Astrocyte (in vitro differentiated cells and primary cell): Measurements from ENCODE around the gene ANKRD40CL. TPM values are rescaled to one million over a fixed set of nuclear protein-coding genes. Genes with fewer than 3 reads are reported as not detected.

ENCODE experiments used
- DNase-seq: peaks from one replicate; pipeline ENCODE4 v3.0.0-alpha.2; 2010; ENCODE audit warnings: low read depth
- FAIRE-seq: peaks from 2 replicates; lab custom pipeline; 2011; peaks lifted over from hg19 to GRCh38; lab: Jason Lieb, UNC
- H2AFZ ChIP-seq: 2 replicates; pipeline ENCODE4 v1.6.0; 2012; ENCODE audit warnings: low read depth, low read length, inconsistent platforms
- H3K27ac ChIP-seq: 2 replicates; pipeline ENCODE4 v1.5.1; 2011; ENCODE audit warnings: low read depth, low read length, inconsistent platforms
- H3K27me3 ChIP-seq: 2 replicates; pipeline ENCODE4 v1.6.0; 2011; ENCODE audit warnings: low read length, inconsistent platforms; ENCODE audit not compliant: insufficient read depth
- H3K36me3 ChIP-seq: 2 replicates; pipeline ENCODE4 v1.5.1; 2011; ENCODE audit warnings: low read length, inconsistent platforms; ENCODE audit not compliant: insufficient read depth
- H3K4me1 ChIP-seq: 2 replicates; pipeline ENCODE4 v1.5.1; 2011; ENCODE audit warnings: low read length, inconsistent platforms; ENCODE audit not compliant: insufficient read depth
- H3K4me2 ChIP-seq: 2 replicates; pipeline ENCODE4 v1.6.0; 2012; ENCODE audit warnings: low read length, inconsistent platforms
- H3K4me3 ChIP-seq: 2 replicates; pipeline ENCODE4 v1.5.1; 2011; ENCODE audit warnings: low read depth, mild to moderate bottlenecking, low read length, inconsistent platforms; ENCODE audit not compliant: insufficient read depth
- H3K79me2 ChIP-seq: 2 replicates; pipeline ENCODE4 v1.6.0; 2012; ENCODE audit warnings: mild to moderate bottlenecking, low read length, inconsistent platforms; ENCODE audit not compliant: insufficient read depth
- H3K9ac ChIP-seq: 2 replicates; pipeline ENCODE4 v1.6.0; 2012; ENCODE audit warnings: mild to moderate bottlenecking, low read length, inconsistent platforms
- H3K9me3 ChIP-seq: 2 replicates; pipeline ENCODE4 v1.5.1; 2012; ENCODE audit warnings: low read depth, mild to moderate bottlenecking, low read length, inconsistent platforms; ENCODE audit not compliant: insufficient read depth
- H4K20me1 ChIP-seq: 2 replicates; pipeline ENCODE4 v1.6.0; 2012; ENCODE audit warnings: low read length, inconsistent platforms; ENCODE audit not compliant: insufficient read depth
- H3K27ac Mint-ChIP-seq: one replicate; pipeline ENCODE4 v1.8.0; 2021; ENCODE audit warnings: mild to moderate bottlenecking, mixed read lengths; ENCODE audit not compliant: unreplicated experiment
- H3K27me3 Mint-ChIP-seq: one replicate; pipeline ENCODE4 v1.8.0; 2021; ENCODE audit warnings: low read depth, mixed read lengths; ENCODE audit not compliant: unreplicated experiment
- H3K36me3 Mint-ChIP-seq: one replicate; pipeline ENCODE4 v1.8.0; 2021; ENCODE audit warnings: low read depth, mixed read lengths; ENCODE audit not compliant: unreplicated experiment
- H3K4me1 Mint-ChIP-seq: one replicate; pipeline ENCODE4 v1.8.0; 2021; ENCODE audit warnings: low read depth, mixed read lengths; ENCODE audit not compliant: unreplicated experiment
- H3K4me3 Mint-ChIP-seq: one replicate; pipeline ENCODE4 v1.8.0; 2021; ENCODE audit warnings: mild to moderate bottlenecking, moderate library complexity, mixed read lengths; ENCODE audit not compliant: unreplicated experiment
- H3K9me3 Mint-ChIP-seq: one replicate; pipeline ENCODE4 v1.8.0; 2021; ENCODE audit warnings: mild to moderate bottlenecking, mixed read lengths; ENCODE audit not compliant: unreplicated experiment
- EZH2 ChIP-seq: IDR thresholded peaks from 2 replicates; pipeline ENCODE4 v1.6.1; 2012; ENCODE audit warnings: mild to moderate bottlenecking, low read length, inconsistent platforms; ENCODE audit not compliant: insufficient read depth
- total RNA-seq: library from RNA; stranded (reverse); gene quantifications from 2 replicates; pipeline ENCODE4 v1.2.1, GENCODE V29; 2021
- TF ChIP-seq, protein P1 (sequence below): IDR thresholded peaks from 2 replicates; pipeline ENCODE4 v1.5.1; 2011; ENCODE audit warnings: low read depth, mild to moderate bottlenecking, inconsistent platforms, low read length, moderate library complexity; ENCODE audit not compliant: insufficient read depth

ANKRD40CL gene
- total RNA-seq, 1 donor from 2014 or later: not detected

DNA sequence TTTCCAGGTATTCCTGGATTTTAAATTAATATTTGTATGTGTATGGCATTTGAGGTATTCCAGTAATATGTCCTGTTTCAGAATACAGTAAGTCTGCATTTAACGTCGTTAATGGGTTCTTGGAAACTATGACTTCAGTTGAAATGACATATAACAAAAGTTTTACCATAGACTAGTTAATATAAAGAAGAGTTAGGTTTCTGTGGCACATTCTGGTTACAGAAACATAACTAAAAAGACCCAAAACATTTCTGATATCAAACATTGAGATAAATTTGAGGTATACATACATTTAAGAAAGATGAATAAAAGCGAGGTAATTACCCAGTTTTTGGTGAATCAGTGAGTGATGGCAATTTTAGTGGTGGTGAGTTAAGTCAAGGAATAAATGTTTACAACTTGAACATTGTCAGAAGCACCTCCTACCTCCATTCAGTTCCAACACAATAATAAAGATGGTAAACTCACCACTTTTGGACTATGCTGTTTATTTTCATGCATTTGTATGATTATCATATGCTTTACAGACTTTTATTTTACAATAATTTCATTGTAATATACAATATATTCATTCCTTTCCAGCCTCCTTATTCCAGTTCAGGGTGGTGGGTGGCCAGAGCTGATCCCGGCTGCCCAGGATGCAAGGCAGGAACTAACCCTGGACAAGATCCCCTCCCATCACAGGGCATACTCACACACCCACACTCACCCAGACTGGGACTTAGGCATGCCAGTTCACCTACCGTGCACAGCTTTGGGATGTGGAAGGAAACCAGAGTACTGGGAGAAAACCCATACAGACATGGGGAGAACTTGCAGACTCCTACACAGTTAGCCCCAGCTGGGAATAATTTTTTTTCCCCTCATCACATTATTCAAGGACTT lies 38.2 kb downstream of the ANKRD40CL start:
- FAIRE-seq: no peak

DNA sequence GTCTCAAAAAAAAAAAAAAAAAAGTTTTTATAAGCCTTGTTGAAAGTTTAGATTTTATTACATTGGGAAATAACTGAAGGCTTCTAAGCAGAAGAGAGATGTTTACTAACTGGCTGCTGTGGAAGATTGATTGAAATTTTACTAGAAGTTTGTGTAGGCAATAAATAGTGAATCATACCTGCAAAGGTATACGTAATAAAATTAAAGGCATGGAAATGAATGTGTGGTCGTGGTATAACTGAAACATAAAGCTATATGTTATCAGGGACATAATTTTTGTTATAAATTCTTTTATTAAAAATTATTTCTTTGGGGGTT lies 39.2 kb downstream of the ANKRD40CL start:
- no peaks in the 10 kb centered on the region for H3K9me3 ChIP-seq
- no peak overlapping the region for H3K4me2 ChIP-seq
- no peak for FAIRE-seq
- Mint-ChIP-seq H3K36me3 (no peaks in the 10 kb centered on the region), H3K4me1 (peaks cover 23% of the 10 kb centered on the region), H3K27me3 (no peaks in the 10 kb centered on the region), H3K4me3 (no peak overlapping the region), H3K27ac (no peak overlapping the region), H3K9me3 (no peaks in the 10 kb centered on the region)
- no peak for TF ChIP-seq EZH2
- TF ChIP-seq, protein P1, sequence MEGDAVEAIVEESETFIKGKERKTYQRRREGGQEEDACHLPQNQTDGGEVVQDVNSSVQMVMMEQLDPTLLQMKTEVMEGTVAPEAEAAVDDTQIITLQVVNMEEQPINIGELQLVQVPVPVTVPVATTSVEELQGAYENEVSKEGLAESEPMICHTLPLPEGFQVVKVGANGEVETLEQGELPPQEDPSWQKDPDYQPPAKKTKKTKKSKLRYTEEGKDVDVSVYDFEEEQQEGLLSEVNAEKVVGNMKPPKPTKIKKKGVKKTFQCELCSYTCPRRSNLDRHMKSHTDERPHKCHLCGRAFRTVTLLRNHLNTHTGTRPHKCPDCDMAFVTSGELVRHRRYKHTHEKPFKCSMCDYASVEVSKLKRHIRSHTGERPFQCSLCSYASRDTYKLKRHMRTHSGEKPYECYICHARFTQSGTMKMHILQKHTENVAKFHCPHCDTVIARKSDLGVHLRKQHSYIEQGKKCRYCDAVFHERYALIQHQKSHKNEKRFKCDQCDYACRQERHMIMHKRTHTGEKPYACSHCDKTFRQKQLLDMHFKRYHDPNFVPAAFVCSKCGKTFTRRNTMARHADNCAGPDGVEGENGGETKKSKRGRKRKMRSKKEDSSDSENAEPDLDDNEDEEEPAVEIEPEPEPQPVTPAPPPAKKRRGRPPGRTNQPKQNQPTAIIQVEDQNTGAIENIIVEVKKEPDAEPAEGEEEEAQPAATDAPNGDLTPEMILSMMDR: no peak
- H2AFZ ChIP-seq: no peak overlapping the region
- no peaks in the 10 kb centered on the region for H3K4me1 ChIP-seq
- H3K27me3 ChIP-seq: no peaks in the 10 kb centered on the region
- no peaks in the 10 kb centered on the region for H3K36me3 ChIP-seq
- DNase-seq: no peak
- peaks cover 99% of the 10 kb centered on the region for H3K79me2 ChIP-seq
- H3K27ac ChIP-seq: no peak overlapping the region
- no peak overlapping the region for H3K4me3 ChIP-seq
- peaks cover 98% of the 10 kb centered on the region for H4K20me1 ChIP-seq
- H3K9ac ChIP-seq: no peak overlapping the region

More for the DNA sequence above, 38.2 kb downstream of the ANKRD40CL start:
- Histone ChIP-seq H3K9me3 (no peaks in the 10 kb centered on the region), H3K27ac (no peak overlapping the region), H2AFZ (no peak overlapping the region), H3K36me3 (no peaks in the 10 kb centered on the region), H3K4me2 (no peak overlapping the region), H3K79me2 (peaks cover 98% of the 10 kb centered on the region), H3K27me3 (no peaks in the 10 kb centered on the region), H3K4me1 (no peaks in the 10 kb centered on the region), H3K9ac (no peak overlapping the region), H3K4me3 (no peak overlapping the region), H4K20me1 (peaks cover 90% of the 10 kb centered on the region)
- Mint-ChIP-seq H3K27me3 (no peaks in the 10 kb centered on the region), H3K27ac (peak overlapping the region; percentile 53), H3K36me3 (no peaks in the 10 kb centered on the region), H3K4me3 (no peak overlapping the region), H3K4me1 (peaks cover 17% of the 10 kb centered on the region), H3K9me3 (no peaks in the 10 kb centered on the region)
- DNase-seq: no peak
- no peak for TF ChIP-seq EZH2
- TF ChIP-seq, protein P1: no peak
